ENCODE results near the gene RPL37.

The RPL37 gene

DNA sequence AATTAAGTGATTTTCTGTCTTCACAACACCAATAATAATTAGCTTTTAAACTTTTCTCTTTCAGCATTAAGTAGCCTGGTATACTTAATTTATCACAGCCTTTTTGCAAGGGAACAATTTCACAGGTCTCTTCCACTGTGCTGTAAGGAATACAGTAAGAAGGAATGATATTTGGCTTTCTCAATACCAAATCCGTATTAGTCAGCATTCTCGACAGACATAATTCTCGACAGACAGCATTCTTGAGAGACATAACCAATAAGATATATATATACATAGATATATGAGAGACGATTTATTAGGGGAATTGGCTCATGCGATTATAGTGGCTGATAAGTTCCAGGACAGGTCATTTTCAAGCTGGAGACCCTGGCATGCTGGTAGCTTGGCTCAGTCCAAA lies 54.8 kb downstream of the RPL37 start:
- no peaks in the 10 kb centered on the region for H3K27me3 ChIP-seq (ENCODE audit: control insufficient read depth, insufficient read depth, low read length)
- no peak overlapping the region for H3K9ac ChIP-seq (ENCODE audit: low read length)
- peaks cover 16% of the 10 kb centered on the region for H3K36me3 ChIP-seq (ENCODE audit: control insufficient read depth, insufficient read depth, low read length)
- H3K9me3 ChIP-seq (ENCODE audit: control insufficient read depth, insufficient read depth, low read depth, low read length) = no peaks in the 10 kb centered on the region
- no peak overlapping the region for H3K4me3 ChIP-seq (ENCODE audit: low read depth, low read length)
- H3K4me1 ChIP-seq (ENCODE audit: control insufficient read depth, insufficient read depth, low read length) = no peaks in the 10 kb centered on the region
- no peak overlapping the region for H3K27ac ChIP-seq (ENCODE audit: low read depth, low read length)

- Histone ChIP-seq H3K27me3 (ENCODE audit: control insufficient read depth, insufficient read depth, low read length) (no peaks in the 10 kb centered on the region), H3K4me3 (ENCODE audit: low read depth, low read length) (no peak overlapping the region), H3K9me3 (ENCODE audit: control insufficient read depth, insufficient read depth, low read depth, low read length) (no peaks in the 10 kb centered on the region), H3K36me3 (ENCODE audit: control insufficient read depth, insufficient read depth, low read length) (peaks cover 22% of the 10 kb centered on the region), H3K27ac (ENCODE audit: low read depth, low read length) (no peak overlapping the region), H3K4me1 (ENCODE audit: control insufficient read depth, insufficient read depth, low read length) (no peaks in the 10 kb centered on the region), H3K9ac (ENCODE audit: low read length) (no peak overlapping the region)
Observed at GRCh38 chr5:40779561-40779960, 55.5 kb downstream of the RPL37 start.

- Histone ChIP-seq H3K9ac (ENCODE audit: low read length) (no peak overlapping the region), H3K27me3 (ENCODE audit: control insufficient read depth, insufficient read depth, low read length) (no peaks in the 10 kb centered on the region), H3K9me3 (ENCODE audit: control insufficient read depth, insufficient read depth, low read depth, low read length) (no peaks in the 10 kb centered on the region), H3K27ac (ENCODE audit: low read depth, low read length) (no peak overlapping the region), H3K36me3 (ENCODE audit: control insufficient read depth, insufficient read depth, low read length) (peaks cover 35% of the 10 kb centered on the region), H3K4me3 (ENCODE audit: low read depth, low read length) (no peak overlapping the region), H3K4me1 (ENCODE audit: control insufficient read depth, insufficient read depth, low read length) (no peaks in the 10 kb centered on the region)
Observed at GRCh38 chr5:40778133-40778532, 56.9 kb downstream of the RPL37 start.

DNA sequence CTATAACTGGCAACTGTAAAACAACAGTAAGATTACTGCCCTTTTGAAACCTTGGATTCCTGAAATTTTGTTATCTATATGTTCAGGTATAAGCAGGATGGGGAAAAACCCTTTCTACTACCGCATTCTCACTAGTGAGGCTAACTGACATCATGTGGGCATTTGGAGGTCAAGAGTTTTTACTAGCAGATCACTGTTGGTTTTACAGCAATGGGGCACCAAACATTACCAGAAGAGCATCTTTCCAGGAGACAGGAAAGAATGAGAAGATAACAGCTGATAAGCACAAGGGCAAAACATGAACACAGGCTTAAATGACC lies 58.4 kb downstream of the RPL37 start:
- Histone ChIP-seq H3K4me3 (ENCODE audit: low read depth, low read length) (no peak overlapping the region), H3K36me3 (ENCODE audit: control insufficient read depth, insufficient read depth, low read length) (peaks cover 48% of the 10 kb centered on the region), H3K27ac (ENCODE audit: low read depth, low read length) (no peak overlapping the region), H3K9me3 (ENCODE audit: control insufficient read depth, insufficient read depth, low read depth, low read length) (no peaks in the 10 kb centered on the region), H3K27me3 (ENCODE audit: control insufficient read depth, insufficient read depth, low read length) (no peaks in the 10 kb centered on the region), H3K9ac (ENCODE audit: low read length) (no peak overlapping the region), H3K4me1 (ENCODE audit: control insufficient read depth, insufficient read depth, low read length) (no peaks in the 10 kb centered on the region)

- Histone ChIP-seq H3K36me3 (ENCODE audit: control insufficient read depth, insufficient read depth, low read length) (peaks cover 54% of the 10 kb centered on the region), H3K9me3 (ENCODE audit: control insufficient read depth, insufficient read depth, low read depth, low read length) (no peaks in the 10 kb centered on the region), H3K27ac (ENCODE audit: low read depth, low read length) (no peak overlapping the region), H3K4me1 (ENCODE audit: control insufficient read depth, insufficient read depth, low read length) (no peaks in the 10 kb centered on the region), H3K9ac (ENCODE audit: low read length) (no peak overlapping the region), H3K27me3 (ENCODE audit: control insufficient read depth, insufficient read depth, low read length) (no peaks in the 10 kb centered on the region), H3K4me3 (ENCODE audit: low read depth, low read length) (no peak overlapping the region)
Observed at GRCh38 chr5:40775846-40776657, 59.0 kb downstream of the RPL37 start.

Data from HUES6 (cell line).